Sigmoid colon (tissue), 7 donors: ENCODE measurements around the gene ALOX12. TPM values are rescaled to one million over a fixed set of nuclear protein-coding genes. Genes with fewer than 3 reads are reported as not detected.

Experiments used
- DNase-seq: peaks from one replicate; pipeline ENCODE4 v3.0.0-alpha.2; 2019
- H3K27ac ChIP-seq, 4 donors: fragments of 200-600 bp; sonication (generic); one replicate each; pipeline ENCODE4 v1.5.1; 2016 to 2019; ENCODE audit warnings: mild to moderate bottlenecking in 1 of 4
- H3K27me3 ChIP-seq, 3 donors: fragments of 200-600 bp; sonication (generic); one replicate each; pipeline ENCODE4 v1.5.1; 2019; ENCODE audit warnings: mild to moderate bottlenecking in 1 of 3
- H3K36me3 ChIP-seq, 4 donors: fragments of 200-600 bp; sonication (generic); one replicate each; pipeline ENCODE4 v1.5.1; 2016 to 2019
- H3K4me1 ChIP-seq, 4 donors: fragments of 200-600 bp; sonication (generic); one replicate each; pipeline ENCODE4 v1.5.1; 2017 to 2019
- H3K4me3 ChIP-seq, 4 donors: fragments of 200-600 bp; sonication (generic); one replicate each; pipeline ENCODE4 v1.5.1; 2017 to 2019; ENCODE audit warnings: mild to moderate bottlenecking in 2 of 4, moderate library complexity in 1 of 4
- H3K9me3 ChIP-seq, 4 donors: fragments of 200-600 bp in 3 of 4; sonication (generic) in 3 of 4; one replicate each; pipeline versions ENCODE4 v1.5.1 to v1.6.1; 2013 to 2019
- CTCF ChIP-seq, 4 experiments: fragments of 450-650 bp in 3 of 4; fragments of 200-600 bp in 1 of 4; IDR thresholded peaks; one replicate each; pipeline ENCODE4 v1.5.1; 2016 to 2019; ENCODE audit warnings: antibody characterized with exemption in 4 of 4, mild to moderate bottlenecking in 3 of 4, moderate library complexity in 2 of 4
- EP300 ChIP-seq, 4 donors: sonication (generic); formaldehyde crosslinking; IDR thresholded peaks; one replicate each; pipeline ENCODE4 v1.6.1; 2017; ENCODE audit warnings: antibody characterized with exemption in 4 of 4
- POLR2A ChIP-seq, 2 donors: fragments of 450-650 bp; IDR thresholded peaks; one replicate each; pipeline ENCODE4 v1.6.1; 2016; ENCODE audit warnings: antibody characterized with exemption in 2 of 2, mild to moderate bottlenecking in 2 of 2, moderate library complexity in 2 of 2
- POLR2AphosphoS5 ChIP-seq, 4 donors: sonication (generic); formaldehyde crosslinking; IDR thresholded peaks; one replicate each; pipeline ENCODE4 v1.6.1; 2017; ENCODE audit warnings: antibody characterized with exemption in 4 of 4
- WGBS, 2 donors: extraction: QIAGEN DNeasy Blood & Tissue Kit; methylation state at CpG; one replicate each; pipeline ENCODE4 v1.1.7; 2013; 5-methylcytosine and 5-hydroxymethylcytosine counted together
- intact Hi-C: fragments of 100-400 bp; cut with DNase I; formaldehyde crosslinking; loops from one replicate; pipeline ENCODE4 v1.15.1; 2023
- polyA plus RNA-seq, 3 donors: library from polyadenylated mRNA; stranded (reverse); fragments of 200-250 nt; gene quantifications; one replicate each; pipeline ENCODE4 v1.2.3, GENCODE V29; 2013
- total RNA-seq, 4 donors: library from RNA; depleted of rRNA; stranded (reverse); fragments of >200 nt; gene quantifications; one replicate each; pipeline ENCODE4 v1.1.0, GENCODE V29; 2016
- donor health status: healthy with polysubstance abuse.
- donor health status: Bipolar disorder and iron deficiency.
- donor health status: healthy.

Gene ALOX12
- total and polyA plus RNA-seq, 7 donors: not detected

DNA sequence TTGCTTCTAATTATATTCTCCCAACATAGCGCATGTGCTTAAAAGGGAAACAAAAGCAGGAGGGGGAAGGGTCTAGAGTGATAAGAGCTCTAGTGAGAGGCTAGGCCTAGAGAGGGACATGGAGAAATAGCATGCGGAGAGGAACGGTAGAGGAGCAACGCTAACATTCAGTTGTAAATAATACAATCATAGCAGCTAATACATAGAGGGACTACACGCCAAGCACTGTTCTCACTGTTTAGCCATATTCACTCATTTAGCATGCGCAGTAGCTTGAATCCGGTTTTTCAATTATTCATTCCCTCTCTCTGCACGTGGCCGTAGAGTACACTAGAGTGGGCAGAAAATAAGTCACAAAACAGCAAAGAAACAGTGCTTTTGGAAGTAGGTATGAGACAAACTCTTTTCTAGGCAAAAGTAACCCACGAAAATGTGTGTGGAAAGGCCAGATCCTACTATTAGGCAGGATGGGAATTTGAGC lies 1.7 kb upstream of the ALOX12 start:
- Histone ChIP-seq H3K36me3 (peaks cover 0 to 12% (median 0%) of the 10 kb centered on the region in 4 donors), H3K4me3 (no peak overlapping the region), H3K27me3 (peaks cover 0 to 36% (median 0%) of the 10 kb centered on the region in 3 donors), H3K4me1 (peaks cover 0 to 16% (median 14%) of the 10 kb centered on the region in 4 donors), H3K27ac (no peak overlapping the region), H3K9me3 (no peaks in the 10 kb centered on the region)
- 86 to 93% methylated on average over 10 of the region's 10 CpGs for whole genome bisulfite sequencing, 2 donors
- no peak for DNase-seq
- intact Hi-C loops: no loop called here
- TF ChIP-seq POLR2A (IDR thresholded peaks at IDR 0.05) (no peak), CTCF (IDR thresholded peaks at IDR 0.05) (no peak), EP300 (IDR thresholded peaks at IDR 0.05) (no peak), POLR2AphosphoS5 (IDR thresholded peaks at IDR 0.05) (no peak)

DNA sequence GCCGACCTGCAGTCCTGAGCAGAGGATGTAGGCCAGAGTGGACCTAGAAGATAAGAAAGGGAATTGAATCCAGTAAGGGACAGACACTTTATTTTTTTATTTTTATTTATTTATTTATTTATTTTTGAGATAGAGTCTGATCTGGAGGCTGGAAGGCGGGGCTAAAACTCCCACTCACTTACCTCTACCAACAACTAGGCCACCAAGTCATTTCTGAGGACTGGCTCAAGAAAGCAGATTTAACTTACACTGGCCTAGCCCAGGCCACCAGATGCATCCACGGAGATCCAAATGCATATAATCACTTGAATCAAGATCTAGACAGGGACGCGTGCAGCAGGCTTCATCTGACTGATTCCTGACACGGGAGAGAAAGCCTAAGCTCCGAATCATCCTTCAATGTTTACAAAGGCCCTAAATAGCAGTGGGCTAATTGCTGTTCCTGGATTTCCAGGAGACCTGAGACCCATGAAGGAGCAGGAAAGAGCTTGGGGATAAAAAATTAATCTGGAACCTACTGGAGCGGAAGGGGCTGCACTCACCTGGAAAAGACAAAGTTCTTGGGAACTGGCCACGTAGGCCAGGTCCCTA lies 1.1 kb upstream of the ALOX12 start:
- intact Hi-C loops: no loop called here
- TF ChIP-seq POLR2AphosphoS5 (IDR thresholded peaks at IDR 0.05): no peak
- no peak for TF ChIP-seq EP300 (IDR thresholded peaks at IDR 0.05)
- no peak for TF ChIP-seq POLR2A (IDR thresholded peaks at IDR 0.05)
- no peak for TF ChIP-seq CTCF (IDR thresholded peaks at IDR 0.05)
- WGBS, 2 donors: 88 to 89% methylated on average over 9 of the region's 9 CpGs
- peaks cover 0 to 16% (median 14%) of the 10 kb centered on the region in 4 donors for H3K4me1 ChIP-seq
- H3K27ac ChIP-seq: no peak overlapping the region
- H3K27me3 ChIP-seq: peaks cover 0 to 36% (median 0%) of the 10 kb centered on the region in 3 donors
- H3K9me3 ChIP-seq: no peaks in the 10 kb centered on the region
- H3K36me3 ChIP-seq: peaks cover 0 to 18% (median 0%) of the 10 kb centered on the region in 4 donors
- no peak overlapping the region for H3K4me3 ChIP-seq
- DNase-seq: no peak

DNA sequence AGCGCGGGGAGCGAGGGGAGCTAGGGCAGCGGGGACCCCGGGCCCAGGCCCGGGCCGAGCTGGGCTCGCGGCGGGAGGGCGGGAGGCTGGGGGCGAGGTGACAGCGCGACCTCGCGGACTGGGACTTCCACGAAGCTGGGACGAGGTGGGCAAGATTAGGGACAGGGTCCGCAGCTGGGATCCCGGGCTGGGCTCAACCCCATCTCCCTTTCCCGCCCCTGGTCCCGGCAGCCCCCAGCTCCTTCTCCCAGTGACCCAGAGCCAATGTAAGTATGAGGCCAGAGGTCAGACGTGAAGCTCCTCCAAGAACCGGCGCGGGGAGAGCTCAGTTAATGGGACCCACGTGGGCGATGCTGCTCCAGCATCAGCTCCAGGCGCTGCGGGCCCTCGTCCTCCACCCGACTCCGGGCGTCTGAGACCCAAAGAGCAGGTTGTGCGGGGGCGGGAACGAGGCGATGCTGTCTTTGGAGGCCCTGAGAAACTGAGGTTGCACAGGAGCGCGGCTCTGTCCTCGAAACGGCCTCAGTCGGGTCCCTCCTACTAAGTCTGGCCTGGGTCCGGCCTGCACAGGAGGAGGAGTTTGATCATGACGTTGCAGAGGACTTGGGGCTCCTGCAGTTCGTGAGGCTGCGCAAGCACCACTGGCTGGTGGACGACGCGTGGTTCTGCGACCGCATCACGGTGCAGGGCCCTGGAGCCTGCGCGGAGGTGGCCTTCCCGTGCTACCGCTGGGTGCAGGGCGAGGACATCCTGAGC lies 585 bp downstream of the ALOX12 start:
- Histone ChIP-seq H3K36me3 (peaks cover 0 to 35% (median 7%) of the 10 kb centered on the region in 4 donors), H3K27ac (no peak overlapping the region), H3K4me1 (peaks cover 0 to 16% (median 14%) of the 10 kb centered on the region in 4 donors), H3K27me3 (peaks cover 0 to 29% (median 0%) of the 10 kb centered on the region in 3 donors), H3K4me3 (peak overlapping the region in 3 of 4 donors; percentile 33 to 46 (median 43)), H3K9me3 (no peaks in the 10 kb centered on the region)
- intact Hi-C loops: no loop called here
- TF ChIP-seq POLR2AphosphoS5 (IDR thresholded peaks at IDR 0.05) (no peak), POLR2A (IDR thresholded peaks at IDR 0.05) (no peak), CTCF (IDR thresholded peaks at IDR 0.05) (no peak), EP300 (IDR thresholded peaks at IDR 0.05) (no peak)
- 69 to 71% methylated on average over 58 of the region's 58 CpGs for WGBS, 2 donors
- no peak for DNase-seq

DNA sequence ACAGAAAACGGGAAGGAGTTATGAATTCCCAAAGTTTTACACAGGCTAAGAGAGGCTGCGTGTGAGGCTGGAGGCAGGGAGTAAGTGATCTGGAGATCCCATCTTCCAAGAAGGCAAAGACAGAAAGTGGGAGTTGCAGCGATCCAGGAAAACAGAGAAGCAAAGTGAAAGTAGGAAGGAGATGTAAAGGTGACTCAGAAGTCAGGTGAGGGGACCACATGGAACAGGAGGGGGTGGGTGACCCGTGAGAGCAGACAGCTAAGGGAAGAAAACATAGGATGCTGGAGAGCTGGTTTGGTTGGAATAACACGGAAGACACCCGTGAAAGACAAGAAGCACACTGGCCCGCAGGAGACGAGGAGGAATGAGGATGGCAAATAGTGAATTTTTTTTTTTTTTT lies 1.3 kb downstream of the ALOX12 start:
- peaks cover 4 to 42% (median 14%) of the 10 kb centered on the region in 4 donors for H3K36me3 ChIP-seq
- 88 to 89% methylated on average over 8 of the region's 8 CpGs for WGBS, 2 donors
- peaks cover 0 to 22% (median 0%) of the 10 kb centered on the region in 3 donors for H3K27me3 ChIP-seq
- no peak for TF ChIP-seq POLR2A (IDR thresholded peaks at IDR 0.05)
- no peak for TF ChIP-seq EP300 (IDR thresholded peaks at IDR 0.05)
- TF ChIP-seq POLR2AphosphoS5 (IDR thresholded peaks at IDR 0.05): no peak
- TF ChIP-seq CTCF (IDR thresholded peaks at IDR 0.05): no peak
- intact Hi-C loops: no loop called here
- no peaks in the 10 kb centered on the region for H3K9me3 ChIP-seq
- H3K4me3 ChIP-seq: no peak overlapping the region
- no peak overlapping the region for H3K27ac ChIP-seq
- no peak for DNase-seq
- H3K4me1 ChIP-seq: peaks cover 0 to 16% (median 14%) of the 10 kb centered on the region in 4 donors
